OCI-LY7 (cell line): Measurements from ENCODE around the gene CORO7. TPM values are rescaled to one million over a fixed set of nuclear protein-coding genes. Genes with fewer than 3 reads are reported as not detected.

ENCODE experiments used
- BruUV-seq: library from RNA; stranded (reverse); fragments of 400-500 nt; replicated peaks from 2 replicates; lab custom pipeline; 2021; lab: Mats Ljungman, UMichigan
- CTCF ChIA-PET: fragments of 300-600 bp; sonication (Branson Sonifier 250); formaldehyde crosslinking; loops from one replicate; lab custom pipeline; 2022; ENCODE audit warnings: antibody characterized with exemption; ENCODE audit not compliant: unreplicated experiment; lab: Charles Lee
- POLR2A ChIA-PET: fragments of 300-600 bp; sonication (Branson Sonifier 250); formaldehyde crosslinking; loops from one replicate; lab custom pipeline; 2022; ENCODE audit warnings: antibody characterized with exemption; lab: Charles Lee
- DNase-seq: peaks from one replicate; pipeline ENCODE4 v3.0.0-alpha.2; 2015; ENCODE audit warnings: low spot score
- H2AFZ ChIP-seq: fragments of 200-600 bp; sonication (generic), shearing (Covaris generic); 2 replicates; pipeline ENCODE4 v1.6.1; 2014; ENCODE audit warnings: mild to moderate bottlenecking, antibody characterized with exemption, low read length, moderate library complexity
- H3K27ac ChIP-seq: fragments of 200-600 bp; sonication (generic); 2 replicates; pipeline ENCODE4 v1.5.1; 2014; ENCODE audit warnings: mixed run types, low read depth, mild to moderate bottlenecking, moderate library complexity, low read length, inconsistent platforms; ENCODE audit not compliant: poor library complexity, severe bottlenecking
- H3K36me3 ChIP-seq: fragments of 200-600 bp; sonication (generic); 2 replicates; pipeline ENCODE4 v1.6.1; 2014; ENCODE audit warnings: mild to moderate bottlenecking, antibody characterized with exemption, low read length, moderate library complexity, mixed read lengths; ENCODE audit not compliant: insufficient read depth
- H3K4me1 ChIP-seq: fragments of 200-600 bp; sonication (generic); 2 replicates; pipeline ENCODE4 v1.5.1; 2014; ENCODE audit warnings: mild to moderate bottlenecking, low read length; ENCODE audit not compliant: insufficient read depth, poor library complexity, severe bottlenecking
- H3K4me2 ChIP-seq: fragments of 200-600 bp; sonication (generic); 2 replicates; pipeline ENCODE4 v1.6.1; 2014; ENCODE audit warnings: mild to moderate bottlenecking, low read length
- H3K4me3 ChIP-seq: fragments of 200-600 bp; sonication (generic); 2 replicates; pipeline ENCODE4 v1.5.1; 2014; ENCODE audit warnings: mild to moderate bottlenecking, low read depth, low read length; ENCODE audit not compliant: poor library complexity, severe bottlenecking
- H3K79me2 ChIP-seq: fragments of 200-600 bp; sonication (generic); 2 replicates; pipeline ENCODE4 v1.6.1; 2016; ENCODE audit warnings: low read depth, mild to moderate bottlenecking, low read length, moderate library complexity, mixed read lengths; ENCODE audit not compliant: insufficient read depth
- H3K9me2 ChIP-seq: fragments of 200-600 bp; sonication (generic); 2 replicates; pipeline ENCODE4 v1.6.1; 2016; ENCODE audit warnings: mild to moderate bottlenecking, low read length, mixed read lengths; ENCODE audit not compliant: insufficient read depth
- H3K9me3 ChIP-seq: fragments of 200-600 bp; sonication (generic); 2 replicates; pipeline ENCODE4 v1.6.1; 2014; ENCODE audit warnings: mild to moderate bottlenecking, mixed run types, low read length, mixed read lengths
- H4K20me1 ChIP-seq: fragments of 200-600 bp; sonication (generic); 2 replicates; pipeline ENCODE4 v1.6.1; 2014; ENCODE audit warnings: mild to moderate bottlenecking, antibody characterized with exemption, low read length, moderate library complexity, mixed read lengths; ENCODE audit not compliant: insufficient read depth
- EZH2phosphoT487 ChIP-seq: fragments of 200-600 bp; sonication (generic); IDR thresholded peaks from 2 replicates; pipeline ENCODE4 v1.6.1; 2018; ENCODE audit warnings: low read depth, borderline replicate concordance, mild to moderate bottlenecking, mixed run types, antibody characterized with exemption, low read length, moderate library complexity, mixed read lengths
- intact Hi-C: fragments of 100-400 bp; cut with micrococcal nuclease; formaldehyde crosslinking; loops from one replicate; pipeline ENCODE4 v1.10.0; 2022; ENCODE audit not compliant: unreplicated experiment
- total RNA-seq, 2 experiments: library from RNA; depleted of rRNA in 1 of 2; stranded (reverse); fragments of >200 nt in 1 of 2; shearing (Covaris generic) in 1 of 2; gene quantifications; 2 replicates each; pipeline ENCODE4 v1.2.3, GENCODE V29; 2014 to 2022
- TF ChIP-seq, protein P1 (sequence below): fragments of 200-600 bp; sonication (generic); conservative IDR thresholded peaks from 2 replicates; pipeline ENCODE4 v1.5.1; 2014; ENCODE audit warnings: mild to moderate bottlenecking, antibody characterized with exemption, low read length, moderate library complexity, mixed read lengths

The CORO7 gene
- total RNA-seq, 2 experiments from 2014 or later = 77.2 to 112 TPM

DNA sequence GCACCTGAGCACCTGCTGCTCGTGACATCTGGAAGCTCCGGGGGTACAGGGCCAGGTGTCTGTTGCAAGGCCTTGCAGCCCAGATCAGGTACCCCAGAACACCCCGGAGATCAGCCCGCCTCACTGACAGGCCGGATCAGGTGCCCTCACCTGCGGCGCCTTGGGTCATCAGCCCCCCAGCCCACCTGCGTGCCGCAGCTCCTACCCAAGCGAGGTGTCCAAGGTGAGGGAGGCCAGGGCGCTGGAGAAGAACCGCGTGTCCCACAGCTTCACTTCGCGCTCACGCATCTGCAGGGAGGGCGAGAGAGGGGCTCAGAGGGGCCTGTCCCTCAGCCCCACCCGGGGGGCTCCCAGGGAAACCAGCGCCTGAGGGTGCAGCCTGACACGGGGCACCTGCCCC is 28.6 kb downstream of the CORO7 start:
- Histone ChIP-seq H3K9me3 (no peaks in the 10 kb centered on the region), H4K20me1 (no peaks in the 10 kb centered on the region), H3K4me1 (peaks cover 7% of the 10 kb centered on the region), H3K4me3 (no peak overlapping the region), H3K27ac (no peak overlapping the region), H3K36me3 (peaks cover 50% of the 10 kb centered on the region; the same call in 1 of the 2 replicates), H2AFZ (no peak overlapping the region), H3K79me2 (no peaks in the 10 kb centered on the region), H3K9me2 (no peaks in the 10 kb centered on the region), H3K4me2 (no peak overlapping the region)
- ChIA-PET POLR2A (interaction anchor here (0.6 kb wide), 1 partner anchor 21 kb away, joined by 3 read pairs; no protein-coding TSS in a partner anchor), CTCF (no interaction called here)
- no peak for DNase-seq
- TF ChIP-seq, protein P1, sequence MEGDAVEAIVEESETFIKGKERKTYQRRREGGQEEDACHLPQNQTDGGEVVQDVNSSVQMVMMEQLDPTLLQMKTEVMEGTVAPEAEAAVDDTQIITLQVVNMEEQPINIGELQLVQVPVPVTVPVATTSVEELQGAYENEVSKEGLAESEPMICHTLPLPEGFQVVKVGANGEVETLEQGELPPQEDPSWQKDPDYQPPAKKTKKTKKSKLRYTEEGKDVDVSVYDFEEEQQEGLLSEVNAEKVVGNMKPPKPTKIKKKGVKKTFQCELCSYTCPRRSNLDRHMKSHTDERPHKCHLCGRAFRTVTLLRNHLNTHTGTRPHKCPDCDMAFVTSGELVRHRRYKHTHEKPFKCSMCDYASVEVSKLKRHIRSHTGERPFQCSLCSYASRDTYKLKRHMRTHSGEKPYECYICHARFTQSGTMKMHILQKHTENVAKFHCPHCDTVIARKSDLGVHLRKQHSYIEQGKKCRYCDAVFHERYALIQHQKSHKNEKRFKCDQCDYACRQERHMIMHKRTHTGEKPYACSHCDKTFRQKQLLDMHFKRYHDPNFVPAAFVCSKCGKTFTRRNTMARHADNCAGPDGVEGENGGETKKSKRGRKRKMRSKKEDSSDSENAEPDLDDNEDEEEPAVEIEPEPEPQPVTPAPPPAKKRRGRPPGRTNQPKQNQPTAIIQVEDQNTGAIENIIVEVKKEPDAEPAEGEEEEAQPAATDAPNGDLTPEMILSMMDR = no peak
- no peak for TF ChIP-seq EZH2phosphoT487
- no TSS peak for BruUV-seq
- intact Hi-C loops = no loop called here

DNA sequence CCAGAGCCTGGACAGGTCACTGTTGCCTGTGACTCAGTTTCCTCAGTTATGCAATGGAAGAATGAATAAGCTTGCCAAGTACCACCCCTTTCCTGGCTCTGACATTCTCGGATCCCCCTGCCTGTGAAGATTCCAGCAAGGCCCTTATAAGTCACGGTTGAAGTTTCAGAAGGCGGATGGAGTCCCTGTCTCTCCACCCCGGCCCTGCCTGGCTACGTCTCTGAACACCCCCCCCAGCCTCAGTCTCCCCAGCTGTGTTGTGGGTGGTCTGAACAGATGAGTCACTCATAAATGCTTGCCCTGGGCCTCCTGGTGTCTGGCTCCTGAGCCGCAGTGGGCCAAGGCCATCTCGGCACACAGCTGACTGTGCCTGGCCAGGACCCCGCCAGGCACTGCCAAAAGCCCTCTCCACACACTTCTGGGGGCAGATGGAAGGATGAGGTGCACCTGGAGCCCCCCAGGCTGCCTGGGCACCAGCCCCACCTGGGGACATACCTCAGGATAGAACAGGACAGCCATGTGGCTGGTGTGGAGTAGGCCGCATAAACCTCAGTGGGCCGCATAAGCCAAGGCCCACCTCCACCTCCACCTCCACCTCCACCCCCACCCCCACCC is 29.3 kb downstream of the CORO7 start:
- intact Hi-C loops = no loop called here
- POLR2A ChIA-PET = interaction anchor here (0.6 kb wide), 1 partner anchor 20 kb away, joined by 3 read pairs; no protein-coding TSS in a partner anchor
- TF ChIP-seq, protein P1 = no peak
- TF ChIP-seq EZH2phosphoT487 = no peak
- Histone ChIP-seq H3K4me3 (no peak overlapping the region), H3K9me3 (no peaks in the 10 kb centered on the region), H3K4me1 (peaks cover 5% of the 10 kb centered on the region), H3K9me2 (no peaks in the 10 kb centered on the region), H3K27ac (no peak overlapping the region), H3K36me3 (peaks cover 43% of the 10 kb centered on the region; the same call in 1 of the 2 replicates), H4K20me1 (no peaks in the 10 kb centered on the region), H3K79me2 (no peaks in the 10 kb centered on the region), H3K4me2 (no peak overlapping the region), H2AFZ (no peak overlapping the region)
- BruUV-seq = no TSS peak
- no peak for DNase-seq
- CTCF ChIA-PET = no interaction called here

DNA sequence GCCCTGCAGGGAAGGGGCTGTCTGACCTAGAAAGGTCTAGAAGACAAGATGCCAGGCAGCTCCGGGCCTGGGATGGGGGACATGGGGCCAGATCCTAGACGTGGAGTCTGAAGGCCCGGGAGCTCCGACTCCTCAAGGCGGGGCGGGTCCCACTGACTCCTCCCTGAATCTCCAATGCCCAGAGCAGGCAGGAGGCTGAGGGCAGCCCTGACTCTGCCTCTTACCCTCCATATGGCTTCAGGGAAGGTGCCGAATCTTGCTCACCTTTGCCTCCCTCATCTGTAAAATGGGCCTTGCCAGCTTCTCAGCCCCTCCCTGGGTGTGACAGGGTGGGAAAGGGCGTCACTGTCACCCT is 30.0 kb downstream of the CORO7 start:
- H4K20me1 ChIP-seq = no peaks in the 10 kb centered on the region
- no peaks in the 10 kb centered on the region for H3K79me2 ChIP-seq
- intact Hi-C loops = no loop called here
- no peak for TF ChIP-seq EZH2phosphoT487
- TF ChIP-seq, protein P1 = no peak
- H3K9me2 ChIP-seq = no peaks in the 10 kb centered on the region
- H2AFZ ChIP-seq = no peak overlapping the region
- DNase-seq = no peak
- ChIA-PET CTCF (no interaction called here), POLR2A (no interaction called here)
- H3K27ac ChIP-seq = no peak overlapping the region
- no peaks in the 10 kb centered on the region for H3K9me3 ChIP-seq
- no peak overlapping the region for H3K4me3 ChIP-seq
- no peaks in the 10 kb centered on the region for H3K4me1 ChIP-seq
- H3K4me2 ChIP-seq = no peak overlapping the region
- peaks cover 42% of the 10 kb centered on the region; the same call in 1 of the 2 replicates for H3K36me3 ChIP-seq
- BruUV-seq = no TSS peak
